Immature natural killer cell (primary cell): ENCODE results near the gene CAP2. TPM values are rescaled to one million over a fixed set of nuclear protein-coding genes. Genes with fewer than 3 reads are reported as not detected.

Experiments
- DNase-seq, 3 donors: peaks; one replicate each; pipeline ENCODE4 v3.0.0; 2022; ENCODE audit warnings: mixed read lengths in 1 of 3
- H3K27ac Mint-ChIP-seq, 6 donors: one replicate each; pipeline ENCODE4 v1.8.0; 2020; ENCODE audit warnings: mixed read lengths in 6 of 6, mild to moderate bottlenecking in 5 of 6, inconsistent platforms in 4 of 6, moderate library complexity in 3 of 6
- H3K27me3 Mint-ChIP-seq, 3 donors: one replicate each; pipeline ENCODE4 v1.8.0; 2020 to 2021; ENCODE audit warnings: low read depth in 3 of 3, mild to moderate bottlenecking in 3 of 3, mixed read lengths in 3 of 3, moderate library complexity in 3 of 3, inconsistent platforms in 1 of 3
- H3K36me3 Mint-ChIP-seq, 3 donors: one replicate each; pipeline ENCODE4 v1.8.0; 2020; ENCODE audit warnings: mixed read lengths in 3 of 3, inconsistent platforms in 2 of 3, mild to moderate bottlenecking in 2 of 3
- H3K4me1 Mint-ChIP-seq, 2 donors: one replicate each; pipeline ENCODE4 v1.8.0; 2020; ENCODE audit warnings: inconsistent platforms in 2 of 2, mild to moderate bottlenecking in 2 of 2, mixed read lengths in 2 of 2, moderate library complexity in 1 of 2
- H3K4me3 Mint-ChIP-seq, 5 donors: one replicate each; pipeline ENCODE4 v1.8.0; 2020; ENCODE audit warnings: mild to moderate bottlenecking in 5 of 5, mixed read lengths in 5 of 5, inconsistent platforms in 3 of 5, moderate library complexity in 3 of 5
- H3K9me3 Mint-ChIP-seq, 6 donors: one replicate each; pipeline ENCODE4 v1.8.0; 2020; ENCODE audit warnings: mild to moderate bottlenecking in 6 of 6, mixed read lengths in 6 of 6, inconsistent platforms in 4 of 6, moderate library complexity in 3 of 6
- polyA plus RNA-seq, 3 donors: library from polyadenylated mRNA; unstranded; fragments of 300-500 nt; fragmentation: Illumina TruSeq; gene quantifications; one replicate each; pipeline ENCODE4 v1.2.3, GENCODE V29; 2021

Gene CAP2
- polyA plus RNA-seq, 3 donors from 2014 or later, result not detected

GRCh38 chr6:17600527-17601385 is 207.4 kb downstream of the CAP2 start:
- peak; percentile 47 to 57 (median 53) for DNase-seq
- Mint-ChIP-seq H3K27me3 (peaks cover 5 to 23% (median 12%) of the 10 kb centered on the region in 3 donors), H3K36me3 (peaks cover 10 to 25% (median 22%) of the 10 kb centered on the region in 3 donors), H3K9me3 (no peaks in the 10 kb centered on the region), H3K4me3 (peak overlapping the region; percentile 90 to 95 (median 94)), H3K27ac (peak overlapping the region; percentile 85 to 96 (median 93)), H3K4me1 (peaks cover 52 to 58% of the 10 kb centered on the region in 2 donors)

GRCh38 chr6:17601386-17601703 is 207.9 kb downstream of the CAP2 start:
- H3K36me3 Mint-ChIP-seq, result peaks cover 12 to 27% (median 25%) of the 10 kb centered on the region in 3 donors
- peak in 1 of 3 donors; percentile 23 for DNase-seq
- no peaks in the 10 kb centered on the region for H3K9me3 Mint-ChIP-seq
- peak overlapping the region; percentile 85 to 96 (median 93) for H3K27ac Mint-ChIP-seq
- H3K4me3 Mint-ChIP-seq, result peak overlapping the region; percentile 90 to 95 (median 94)
- H3K4me1 Mint-ChIP-seq, result peaks cover 53 to 63% of the 10 kb centered on the region in 2 donors
- peaks cover 5 to 23% (median 14%) of the 10 kb centered on the region in 3 donors for H3K27me3 Mint-ChIP-seq

- Mint-ChIP-seq H3K4me3 (peak overlapping the region; percentile 90 to 95 (median 94)), H3K9me3 (no peaks in the 10 kb centered on the region), H3K36me3 (peaks cover 16 to 31% (median 30%) of the 10 kb centered on the region in 3 donors), H3K27me3 (peaks cover 5 to 23% (median 14%) of the 10 kb centered on the region in 3 donors), H3K4me1 (peaks cover 53 to 68% of the 10 kb centered on the region in 2 donors), H3K27ac (peak overlapping the region; percentile 53 to 95 (median 88))
- no peak for DNase-seq
Observed at GRCh38 chr6:17602888-17603287, 209.5 kb downstream of the CAP2 start.

GRCh38 chr6:17606606-17607005 is 213.2 kb downstream of the CAP2 start:
- peaks cover 0 to 3% (median 2%) of the 10 kb centered on the region in 3 donors for H3K27me3 Mint-ChIP-seq
- no peaks in the 10 kb centered on the region for H3K9me3 Mint-ChIP-seq
- no peak for DNase-seq
- peak overlapping the region in 2 of 6 donors; percentile 51 to 72 for H3K27ac Mint-ChIP-seq
- peaks cover 35 to 73% of the 10 kb centered on the region in 2 donors for H3K4me1 Mint-ChIP-seq
- peaks cover 16 to 42% (median 32%) of the 10 kb centered on the region in 3 donors for H3K36me3 Mint-ChIP-seq
- peak overlapping the region in 1 of 5 donors; percentile 21 for H3K4me3 Mint-ChIP-seq

Other genes starting within 250 kb of the CAP2 start
- not detected for gene RBM24, start 112.2 kb upstream of the CAP2 start, polyA plus RNA-seq
- 10 to 100 TPM in 2 of 3 donors, 1 to 10 TPM in 1; 5.8 to 18.7 (median 12.0) TPM for gene FAM8A1, start 206.7 kb downstream of the CAP2 start, polyA plus RNA-seq